Ovary (tissue), 9 donors: ENCODE results near the gene RAI14. TPM values are rescaled to one million over a fixed set of nuclear protein-coding genes. Genes with fewer than 3 reads are reported as not detected.

Experiments used
- DNase-seq, 5 donors: peaks; one replicate each; pipeline ENCODE4 v3.0.0-alpha.2; 2019 to 2020
- H3K27ac ChIP-seq, 2 donors: fragments of 200-600 bp; one replicate each; pipeline versions ENCODE4 v1.5.1 to v1.8.0; 2019 to 2022
- H3K27me3 ChIP-seq: fragments of 200-600 bp; one replicate; pipeline ENCODE4 v1.8.0; 2022
- H3K36me3 ChIP-seq: fragments of 200-600 bp; sonication (generic); one replicate; pipeline ENCODE4 v1.5.1; 2019
- H3K4me1 ChIP-seq: one replicate; pipeline ENCODE4 v1.8.1; 2013; ENCODE audit warnings: mild to moderate bottlenecking, moderate library complexity; ENCODE audit not compliant: insufficient read depth
- H3K4me3 ChIP-seq: fragments of 200-600 bp; sonication (generic); one replicate; pipeline ENCODE4 v1.5.1; 2017
- H3K9me3 ChIP-seq, 2 donors: fragments of 200-600 bp in 1 of 2; sonication (generic) in 1 of 2; one replicate each; pipeline versions ENCODE4 v1.5.1 to v1.8.1; 2013 to 2019; ENCODE audit warnings: mild to moderate bottlenecking in 1 of 2, moderate library complexity in 1 of 2
- EP300 ChIP-seq: sonication (generic); formaldehyde crosslinking; IDR thresholded peaks from one replicate; pipeline ENCODE4 v1.6.1; 2017; ENCODE audit warnings: antibody characterized with exemption
- POLR2A ChIP-seq: fragments of 450-650 bp; IDR thresholded peaks from one replicate; pipeline ENCODE4 v1.6.1; 2017; ENCODE audit warnings: antibody characterized with exemption, mild to moderate bottlenecking, moderate library complexity
- WGBS, 3 donors: extraction: QIAGEN DNeasy Blood & Tissue Kit in 1 of 3; methylation state at CpG; one replicate each; pipeline versions ENCODE4 v1.1.5 to v1.1.7; 2013 to 2017; 5-methylcytosine and 5-hydroxymethylcytosine counted together
- intact Hi-C, 4 donors: fragments of 100-400 bp; cut with DNase I; formaldehyde crosslinking; loops; one replicate each; pipeline versions ENCODE4 v1.11.0 to v1.15.1; 2022 to 2023
- polyA plus RNA-seq, 2 donors: library from polyadenylated mRNA; stranded (reverse); fragments of 200-250 nt in 1 of 2; fragments of 350-450 nt in 1 of 2; fragmentation: Illumina TruSeq in 1 of 2; extraction: RNeasy Lipid Tissue Mini Kit (QIAGEN cat#74804) in 1 of 2; gene quantifications; one replicate each; pipeline ENCODE4 v1.2.3, GENCODE V29; 2013 to 2014
- total RNA-seq, 7 donors: library from RNA; depleted of rRNA in 2 of 7; stranded (reverse); fragments of >200 nt in 2 of 7; fragmentation: NEBNext Ultra II Directional in 3 of 7; extraction: Animal tissue kit (Norgen Biotek cat#: 25700) in 3 of 7; gene quantifications; one replicate each; pipeline versions ENCODE4 v1.1.0 to v1.2.4, GENCODE V29; 2016 to 2023
- TF ChIP-seq, protein P1 (sequence below), 3 donors: fragments of 450-650 bp in 2 of 3; fragments of 200-600 bp in 1 of 3; IDR thresholded peaks; one replicate each; pipeline versions ENCODE4 v1.5.1 to v1.8.0; 2016 to 2022; ENCODE audit warnings: antibody characterized with exemption in 3 of 3, mild to moderate bottlenecking in 1 of 3
- donor health status: DM: no; HTN: no; CAD: no; lungs with moderate emphysema.
- donor health status: DM: no; HTN: no; CAD: no.
- donor health status: Bipolar disorder and iron deficiency.
- donor health status: DM: yes; HTN: yes; CAD: no.
- donor health status: DM: no; HTN: no; CAD: no.
- donor health status: DM: yes; HTN: yes; CAD: no.

Gene RAI14
- total and polyA plus RNA-seq, 9 donors: 8.2 to 36.1 (median 25.9) TPM

- Histone ChIP-seq H3K4me3 (no peak overlapping the region), H3K27me3 (no peaks in the 10 kb centered on the region), H3K4me1 (no peaks in the 10 kb centered on the region), H3K36me3 (no peaks in the 10 kb centered on the region), H3K9me3 (no peaks in the 10 kb centered on the region), H3K27ac (no peak overlapping the region)
- no peak for DNase-seq
- TF ChIP-seq, protein P1, sequence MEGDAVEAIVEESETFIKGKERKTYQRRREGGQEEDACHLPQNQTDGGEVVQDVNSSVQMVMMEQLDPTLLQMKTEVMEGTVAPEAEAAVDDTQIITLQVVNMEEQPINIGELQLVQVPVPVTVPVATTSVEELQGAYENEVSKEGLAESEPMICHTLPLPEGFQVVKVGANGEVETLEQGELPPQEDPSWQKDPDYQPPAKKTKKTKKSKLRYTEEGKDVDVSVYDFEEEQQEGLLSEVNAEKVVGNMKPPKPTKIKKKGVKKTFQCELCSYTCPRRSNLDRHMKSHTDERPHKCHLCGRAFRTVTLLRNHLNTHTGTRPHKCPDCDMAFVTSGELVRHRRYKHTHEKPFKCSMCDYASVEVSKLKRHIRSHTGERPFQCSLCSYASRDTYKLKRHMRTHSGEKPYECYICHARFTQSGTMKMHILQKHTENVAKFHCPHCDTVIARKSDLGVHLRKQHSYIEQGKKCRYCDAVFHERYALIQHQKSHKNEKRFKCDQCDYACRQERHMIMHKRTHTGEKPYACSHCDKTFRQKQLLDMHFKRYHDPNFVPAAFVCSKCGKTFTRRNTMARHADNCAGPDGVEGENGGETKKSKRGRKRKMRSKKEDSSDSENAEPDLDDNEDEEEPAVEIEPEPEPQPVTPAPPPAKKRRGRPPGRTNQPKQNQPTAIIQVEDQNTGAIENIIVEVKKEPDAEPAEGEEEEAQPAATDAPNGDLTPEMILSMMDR (IDR thresholded peaks at IDR 0.05): no peak
- no peak for TF ChIP-seq EP300
- TF ChIP-seq POLR2A: no peak
- 91 to 93% (median 92%) methylated on average over 8 of the region's 8 CpGs for WGBS, 3 donors
- intact Hi-C loops: no loop called here
Measured at GRCh38 chr5:34666392-34667080, 10.4 kb downstream of the RAI14 start.

DNA sequence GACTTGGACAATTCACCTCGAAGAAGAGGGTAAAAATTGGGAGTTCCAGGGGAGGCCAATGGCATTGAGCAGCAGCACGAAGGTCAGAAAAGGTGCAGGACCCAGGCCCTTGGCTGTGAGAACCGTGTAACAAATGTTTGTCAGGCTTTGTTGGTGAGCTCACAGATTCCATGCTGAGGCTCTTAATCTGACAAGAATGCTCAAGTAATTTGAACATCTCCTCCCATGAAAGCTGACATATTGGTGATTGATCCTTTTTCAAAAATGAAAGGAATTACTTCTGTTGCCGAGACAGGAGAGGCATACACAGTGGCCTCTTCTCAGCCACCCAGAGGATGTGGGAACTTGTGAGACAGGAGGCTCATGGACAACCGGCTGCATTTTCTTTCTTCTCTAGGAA is 11.6 kb downstream of the RAI14 start:
- H3K27me3 ChIP-seq: no peaks in the 10 kb centered on the region
- WGBS, 3 donors: 84 to 89% (median 89%) methylated on average over 5 of the region's 5 CpGs
- TF ChIP-seq EP300 (no peak), POLR2A (no peak)
- TF ChIP-seq, protein P1 (IDR thresholded peaks at IDR 0.05): no peak
- H3K4me1 ChIP-seq: no peaks in the 10 kb centered on the region
- H3K36me3 ChIP-seq: no peaks in the 10 kb centered on the region
- intact Hi-C loops: no loop called here
- no peaks in the 10 kb centered on the region for H3K9me3 ChIP-seq
- no peak overlapping the region for H3K4me3 ChIP-seq
- no peak overlapping the region for H3K27ac ChIP-seq
- DNase-seq: no peak

- Histone ChIP-seq H3K4me1 (no peaks in the 10 kb centered on the region), H3K9me3 (no peaks in the 10 kb centered on the region), H3K27ac (no peak overlapping the region), H3K4me3 (no peak overlapping the region), H3K36me3 (no peaks in the 10 kb centered on the region), H3K27me3 (no peaks in the 10 kb centered on the region)
- no peak for DNase-seq
- 30 to 36% (median 30%) methylated on average over 7 of the region's 7 CpGs for WGBS, 3 donors
- intact Hi-C loops: no loop called here
- no peak for TF ChIP-seq EP300
Measured at GRCh38 chr5:34669931-34670516, 13.9 kb downstream of the RAI14 start.

- Histone ChIP-seq H3K9me3 (no peaks in the 10 kb centered on the region), H3K4me3 (no peak overlapping the region), H3K27ac (no peak overlapping the region), H3K4me1 (no peaks in the 10 kb centered on the region), H3K36me3 (no peaks in the 10 kb centered on the region), H3K27me3 (no peaks in the 10 kb centered on the region)
- WGBS, 3 donors: 94 to 97% (median 97%) methylated on average over 1 of the region's 1 CpG
- intact Hi-C loops: no loop called here
- TF ChIP-seq, protein P1 (IDR thresholded peaks at IDR 0.05): no peak
- no peak for TF ChIP-seq POLR2A
- TF ChIP-seq EP300: no peak
- DNase-seq: no peak
Measured at GRCh38 chr5:34672196-34672595, 16.1 kb downstream of the RAI14 start.

DNA sequence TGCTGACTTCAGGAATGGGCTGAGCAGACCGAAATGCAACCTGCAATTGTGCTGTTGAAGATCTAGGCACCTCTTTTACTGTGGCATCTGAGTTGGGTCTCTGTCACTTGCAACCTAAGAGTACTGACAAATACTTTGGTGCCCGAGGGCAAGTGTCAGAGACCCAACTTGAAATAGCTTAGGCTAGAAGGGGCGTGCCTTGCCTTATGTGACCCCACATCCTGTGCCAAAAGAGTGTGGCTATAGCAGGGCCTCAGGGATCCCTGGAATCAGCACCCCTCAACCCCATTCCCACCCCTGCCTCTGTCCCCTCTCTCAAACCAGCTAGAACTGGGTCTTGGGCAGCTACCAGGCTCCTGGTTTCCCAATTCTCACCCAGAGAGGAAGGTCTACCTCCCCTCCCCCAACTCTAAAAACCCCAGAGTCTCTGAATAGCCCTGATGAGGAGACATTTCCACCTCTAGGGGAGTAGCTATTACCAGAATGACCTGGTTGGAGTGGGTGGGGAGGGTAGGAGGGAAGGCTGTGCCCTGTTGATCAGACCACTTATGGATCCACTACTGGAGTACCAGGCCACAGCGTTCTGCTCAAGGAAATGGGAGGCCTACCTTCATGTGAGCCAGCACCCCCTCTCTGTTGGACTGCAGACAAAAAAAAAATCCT is 17.5 kb downstream of the RAI14 start:
- 87 to 93% (median 89%) methylated on average over 4 of the region's 4 CpGs for WGBS, 3 donors
- Histone ChIP-seq H3K4me3 (no peak overlapping the region), H3K36me3 (no peaks in the 10 kb centered on the region), H3K27ac (no peak overlapping the region), H3K27me3 (no peaks in the 10 kb centered on the region), H3K4me1 (no peaks in the 10 kb centered on the region), H3K9me3 (no peaks in the 10 kb centered on the region)
- TF ChIP-seq, protein P1 (IDR thresholded peaks at IDR 0.05): no peak
- TF ChIP-seq POLR2A (no peak), EP300 (no peak)
- DNase-seq: no peak
- intact Hi-C loops: no loop called here
